Brain pericyte (primary cell): ENCODE measurements around the gene SYNJ1.
A peak's percentile ranks its signal among the peaks of the same experiment; 100 is the strongest.
"Not testable (repeated sequence)": the region's sequence is repeated elsewhere in the genome, so short reads cannot be mapped to it uniquely, and the experiment has no call there.

Experiments
- DNase-seq: peaks from one replicate; pipeline ENCODE4 v3.0.0-alpha.2; 2012; ENCODE audit warnings: low read depth, low spot score

The SYNJ1 gene

GRCh38 chr21:32613436-32614043, 114.3 kb downstream of the SYNJ1 start:
- DNase-seq: no peak

DNA sequence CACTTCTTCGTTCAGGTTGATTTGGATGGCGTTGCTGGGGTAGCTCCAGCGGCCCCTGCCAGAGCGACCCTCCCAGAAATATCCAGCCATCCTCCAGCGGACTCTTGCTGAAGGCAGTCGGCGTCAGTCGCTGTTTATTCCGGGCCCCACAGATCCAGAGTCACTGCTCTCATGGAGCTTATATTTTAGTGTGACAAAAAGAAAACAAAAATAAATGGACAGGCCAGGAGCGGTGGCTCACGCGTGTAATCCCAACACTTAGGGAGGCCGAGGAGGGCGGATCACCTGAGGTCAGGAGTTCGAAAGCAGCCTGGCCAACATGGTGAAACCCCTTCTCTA, 114.8 kb downstream of the SYNJ1 start:
- no peak for DNase-seq

DNA sequence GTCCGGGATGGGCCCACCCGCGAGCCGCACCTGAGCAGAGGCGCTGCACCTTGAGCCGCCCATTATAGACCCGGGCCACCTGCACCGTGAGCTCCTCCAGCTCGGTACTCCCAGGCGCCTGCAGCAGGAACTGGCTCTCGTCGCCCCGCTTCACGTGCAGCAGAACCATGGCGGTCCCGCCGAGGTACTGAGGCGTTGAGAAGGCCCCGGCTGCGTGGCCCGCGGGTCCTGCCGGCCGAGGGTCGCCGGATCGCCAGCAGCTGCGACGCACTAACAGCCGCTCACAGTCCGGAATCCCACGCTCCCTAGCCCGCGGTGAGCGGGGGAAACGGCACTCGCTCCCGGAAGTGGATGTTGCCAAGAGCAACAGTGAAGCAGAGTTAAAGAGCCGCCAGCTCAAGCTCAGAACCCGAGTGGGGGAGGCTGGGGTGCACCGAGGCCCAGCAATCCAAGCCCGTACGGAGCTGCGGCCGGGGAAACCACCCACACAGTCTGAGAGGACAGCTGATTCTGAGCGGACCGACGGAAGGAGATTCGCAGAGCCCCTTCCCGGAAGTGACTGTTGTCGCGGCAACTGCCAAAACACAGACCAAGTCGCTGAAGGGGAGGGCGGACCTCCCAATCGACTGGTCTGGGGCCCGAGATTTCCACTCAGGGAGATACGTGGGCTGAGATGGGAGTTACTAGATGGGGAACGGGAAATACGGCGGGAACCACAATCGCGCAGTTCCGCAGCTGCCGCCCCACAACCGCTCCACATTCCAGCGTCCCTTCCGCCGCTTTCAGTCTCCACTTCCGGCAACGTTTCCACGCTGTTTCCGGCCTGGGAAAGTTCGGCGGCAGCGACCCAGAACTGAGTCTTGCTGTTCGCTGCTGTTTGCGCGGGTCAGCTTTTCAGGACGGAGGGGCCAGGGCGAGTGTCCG, 115.5 kb downstream of the SYNJ1 start, which contains the start of gene CFAP298:
Gene CFAP298, minus strand, starts transcription at position 303 of the 924 bp plus-strand sequence. Its CDS starts 134 bp downstream, at position 169.
- peak; percentile 84 for DNase-seq

DNA sequence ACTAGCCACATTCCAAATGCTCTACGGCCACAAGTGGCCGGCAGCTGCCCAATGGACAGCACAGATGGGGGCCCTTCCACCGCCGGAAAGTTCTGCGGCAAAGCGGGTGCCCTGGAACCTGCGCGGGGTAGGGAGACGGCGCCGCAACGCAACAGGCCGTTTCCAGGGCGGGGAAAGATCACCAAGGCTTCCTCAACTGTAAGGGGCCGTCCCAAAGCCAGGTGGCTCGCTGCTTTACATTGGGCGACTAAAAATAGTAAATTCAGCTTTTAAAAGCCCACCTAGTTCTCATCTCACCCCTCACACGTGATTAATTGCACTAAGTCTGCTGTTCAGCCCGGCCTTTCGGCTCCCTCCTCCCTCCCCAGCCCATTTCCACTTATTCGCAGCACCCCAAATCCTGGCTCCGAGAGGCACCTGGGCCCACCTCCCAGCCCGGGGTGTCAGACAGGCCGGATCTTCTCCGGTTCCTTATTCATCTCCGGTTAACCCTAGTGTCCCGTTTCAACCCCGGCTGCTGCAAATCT, 116.3 kb downstream of the SYNJ1 start:
- no peak for DNase-seq

DNA sequence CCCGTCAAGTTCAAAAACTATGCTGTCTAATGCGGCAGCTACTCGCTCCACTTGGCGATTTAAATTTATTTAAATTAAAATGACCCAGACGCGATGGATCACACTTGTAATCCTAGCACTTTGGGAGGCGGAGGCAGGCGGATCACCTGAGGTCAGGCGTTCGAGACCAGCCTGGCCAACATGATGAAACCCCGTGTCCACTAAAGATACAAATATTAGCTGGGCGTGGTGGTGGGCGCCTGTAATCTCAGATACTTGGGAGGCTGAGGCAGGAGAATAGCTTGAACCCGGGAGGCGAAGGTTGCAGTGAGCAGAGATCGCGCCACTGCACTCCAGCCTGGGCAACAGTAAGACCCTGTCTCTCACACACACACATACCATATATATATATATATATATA, 116.9 kb downstream of the SYNJ1 start:
- DNase-seq: not testable (repeated sequence)

- no peak for DNase-seq
Observed at GRCh38 chr21:32608851-32609250, 119.0 kb downstream of the SYNJ1 start.

GRCh38 chr21:32605469-32605868, 122.3 kb downstream of the SYNJ1 start:
- DNase-seq: no peak

- DNase-seq: no peak
Observed at GRCh38 chr21:32604464-32604863, 123.3 kb downstream of the SYNJ1 start.

DNA sequence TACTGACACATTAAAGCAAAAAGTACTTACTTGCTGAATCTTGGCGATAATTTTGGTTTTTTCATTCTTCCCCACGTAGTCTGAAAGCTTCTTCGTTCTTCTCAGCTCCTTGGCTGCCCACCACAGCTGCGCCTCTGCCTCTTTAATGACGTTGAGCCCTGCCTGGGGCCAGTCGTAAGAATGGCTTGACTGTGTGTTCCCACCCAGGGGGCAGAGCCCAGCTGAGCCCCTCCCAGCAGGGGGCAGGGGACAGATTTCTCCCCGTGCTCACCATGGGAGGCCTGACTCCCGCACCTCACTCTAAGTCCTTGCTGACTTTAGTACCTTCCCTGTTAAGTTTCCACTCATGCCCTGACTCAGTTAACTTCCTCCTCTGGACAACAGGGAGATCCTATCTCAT, 124.7 kb downstream of the SYNJ1 start:
- DNase-seq: no peak

DNA sequence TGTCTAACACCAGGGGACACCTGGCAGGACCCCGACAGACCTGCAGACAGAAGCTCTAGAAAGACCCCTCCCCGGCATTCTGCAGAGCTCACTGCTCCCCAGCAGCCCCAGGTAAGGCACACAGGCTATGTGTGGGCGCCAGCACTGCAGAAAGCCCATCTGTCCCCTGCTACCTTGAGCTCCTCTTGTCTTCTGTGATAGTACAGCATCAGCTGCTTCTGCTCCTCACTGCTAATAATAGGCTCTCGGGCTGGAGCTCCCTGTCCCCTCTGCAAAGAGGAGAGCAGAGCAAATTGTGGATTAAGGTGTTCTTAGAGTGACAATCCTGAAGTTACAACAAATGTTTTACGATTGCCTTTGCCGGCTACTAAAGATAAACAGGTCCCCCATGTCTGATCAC, 125.7 kb downstream of the SYNJ1 start:
- DNase-seq: no peak

GRCh38 chr21:32599526-32599925, 128.3 kb downstream of the SYNJ1 start:
- no peak for DNase-seq

DNA sequence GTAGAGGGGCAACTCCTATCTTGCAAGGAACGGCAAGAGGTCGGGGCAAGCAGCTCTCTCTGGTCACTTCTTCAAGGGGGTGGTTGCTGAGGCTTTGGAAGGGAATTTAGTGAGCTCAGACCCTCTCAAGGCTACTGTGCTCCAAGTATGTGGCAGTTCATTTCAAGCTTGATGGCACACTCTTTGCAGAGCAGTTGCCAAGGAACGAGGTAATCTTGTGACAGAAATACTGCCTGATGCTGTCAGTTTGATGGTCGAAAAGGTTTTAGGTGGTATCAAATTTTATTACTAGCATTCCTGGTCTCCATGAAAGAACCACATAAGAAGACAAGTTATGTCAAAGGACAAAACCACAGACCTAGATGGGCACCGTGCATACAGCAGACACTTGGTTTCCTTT, 128.7 kb downstream of the SYNJ1 start:
- DNase-seq: no peak

GRCh38 chr21:32597205-32597604, 130.6 kb downstream of the SYNJ1 start:
- no peak for DNase-seq

GRCh38 chr21:32595431-32595830, 132.4 kb downstream of the SYNJ1 start:
- no peak for DNase-seq

- DNase-seq: no peak
Observed at GRCh38 chr21:32593690-32594089, 134.1 kb downstream of the SYNJ1 start.

GRCh38 chr21:32592929-32593502, 134.8 kb downstream of the SYNJ1 start:
- no peak for DNase-seq

GRCh38 chr21:32590130-32590529, 137.7 kb downstream of the SYNJ1 start:
- DNase-seq: no peak

DNA sequence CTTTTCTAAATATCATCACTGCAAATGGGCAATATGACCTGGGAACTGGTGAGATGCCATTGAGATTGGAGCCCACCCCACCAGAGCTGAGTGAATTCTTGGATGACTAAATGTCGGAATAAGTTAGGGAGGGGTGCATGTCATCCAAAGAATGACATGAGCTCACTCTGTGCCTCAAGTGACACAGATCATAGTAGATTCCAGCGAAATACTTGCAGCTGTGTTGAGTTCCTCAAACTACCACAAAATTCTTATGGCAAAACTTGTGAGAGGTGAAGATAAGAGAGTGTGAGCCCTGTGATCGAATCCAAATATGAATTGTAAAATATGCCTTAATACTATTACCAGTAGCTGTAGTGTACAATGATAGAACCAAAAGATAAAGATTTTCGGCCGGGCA, 140.2 kb downstream of the SYNJ1 start:
- DNase-seq: no peak

DNA sequence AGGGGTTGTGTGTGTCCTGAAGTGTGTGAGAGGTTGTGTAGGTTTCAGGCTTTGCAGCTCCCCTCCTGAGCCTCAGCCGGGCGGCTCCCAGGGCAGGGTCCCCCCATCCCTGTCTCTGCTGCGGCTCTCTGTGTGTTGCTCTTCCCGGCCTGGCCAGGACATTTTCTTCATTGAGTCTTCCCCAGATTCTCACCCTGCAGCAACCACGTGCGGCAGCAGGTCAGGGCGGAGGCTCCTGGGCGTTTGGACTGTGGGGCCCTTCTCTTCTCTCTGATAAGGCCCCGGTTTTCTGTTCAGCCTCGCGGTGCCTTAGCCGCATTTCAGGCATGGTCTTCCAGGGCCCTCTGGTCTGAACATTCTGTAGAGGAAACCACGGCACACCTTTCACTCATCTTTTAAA, 140.7 kb downstream of the SYNJ1 start:
- DNase-seq: no peak

- DNase-seq: no peak
Observed at GRCh38 chr21:32585970-32586369, 141.8 kb downstream of the SYNJ1 start.

- no peak for DNase-seq
Observed at GRCh38 chr21:32585042-32585710, 142.6 kb downstream of the SYNJ1 start, which contains the start of gene TCP10L. TCP10L (minus strand) TSS chr21:32585523; CDS start chr21:32584304, 1,219 bp downstream.

DNA sequence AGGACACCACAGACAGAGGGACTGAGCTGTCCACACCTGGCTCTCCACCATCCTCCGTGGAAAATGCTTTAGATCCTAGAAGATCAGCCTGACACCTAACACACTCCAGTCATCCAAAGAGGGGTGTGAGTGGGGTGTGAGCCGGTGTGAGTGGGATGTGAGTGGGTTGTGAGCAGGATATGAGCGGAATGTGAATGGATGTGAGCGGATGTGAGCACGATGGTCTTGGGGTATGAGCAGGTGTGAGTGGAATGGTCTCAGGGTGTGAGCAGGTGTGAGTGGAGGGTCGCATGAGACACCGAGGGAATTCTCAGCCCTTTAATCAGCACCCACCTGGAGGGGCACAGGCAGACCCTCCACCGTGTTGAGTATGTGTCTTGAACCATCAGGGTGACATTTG, 143.3 kb downstream of the SYNJ1 start:
- DNase-seq: no peak
